Measurements from ENCODE around the gene WDR44.
A peak's percentile ranks its signal among the peaks of the same experiment; 100 is the strongest.
"Not testable (repeated sequence)": the region's sequence is repeated elsewhere in the genome, so short reads cannot be mapped to it uniquely, and the experiment has no call there.

The WDR44 gene

GRCh38 chrX:118364261-118364660, 18.4 kb downstream of the WDR44 start:
- DNase-seq = no peak

GRCh38 chrX:118367338-118367737, 21.4 kb downstream of the WDR44 start:
- no peak for DNase-seq

- DNase-seq = no peak
Observed at GRCh38 chrX:118368398-118368797, 22.5 kb downstream of the WDR44 start.

- DNase-seq = no peak
Observed at GRCh38 chrX:118370921-118371624, 25.2 kb downstream of the WDR44 start.

GRCh38 chrX:118373538-118373937, 27.6 kb downstream of the WDR44 start:
- no peak for DNase-seq

- no peak for DNase-seq
Observed at GRCh38 chrX:118383120-118383519, 37.2 kb downstream of the WDR44 start.

- no peak for DNase-seq
Observed at GRCh38 chrX:118392716-118393115, 46.8 kb downstream of the WDR44 start.

- DNase-seq = no peak
Observed at GRCh38 chrX:118396113-118396512, 50.2 kb downstream of the WDR44 start.

GRCh38 chrX:118418811-118419251, 72.9 kb downstream of the WDR44 start:
- DNase-seq = no peak

GRCh38 chrX:118420462-118420861, 74.6 kb downstream of the WDR44 start:
- no peak for DNase-seq

GRCh38 chrX:118423558-118423957, 77.7 kb downstream of the WDR44 start:
- no peak for DNase-seq

GRCh38 chrX:118432799-118433198, 86.9 kb downstream of the WDR44 start:
- no peak for DNase-seq

- DNase-seq = no peak
Observed at GRCh38 chrX:118437283-118437682, 91.4 kb downstream of the WDR44 start.

GRCh38 chrX:118448273-118448783, 102.4 kb downstream of the WDR44 start:
- no peak for DNase-seq

- DNase-seq = no peak
Observed at GRCh38 chrX:118455013-118455412, 109.1 kb downstream of the WDR44 start.

GRCh38 chrX:118459494-118459893, 113.6 kb downstream of the WDR44 start:
- peak; percentile 45 for DNase-seq

- DNase-seq = no peak
Observed at GRCh38 chrX:118464501-118464900, 118.6 kb downstream of the WDR44 start.

- no peak for DNase-seq
Observed at GRCh38 chrX:118468122-118468521, 122.2 kb downstream of the WDR44 start.

- not testable (repeated sequence) for DNase-seq
Observed at GRCh38 chrX:118470721-118471347, 124.9 kb downstream of the WDR44 start.

GRCh38 chrX:118474586-118474985, 128.7 kb downstream of the WDR44 start:
- no peak for DNase-seq

- DNase-seq = no peak
Observed at GRCh38 chrX:118475903-118476302, 130.0 kb downstream of the WDR44 start.

GRCh38 chrX:118480172-118480571, 134.3 kb downstream of the WDR44 start:
- DNase-seq = no peak

GRCh38 chrX:118482384-118482783, 136.5 kb downstream of the WDR44 start:
- not testable (repeated sequence) for DNase-seq

- DNase-seq = no peak
Observed at GRCh38 chrX:118484216-118484903, 138.5 kb downstream of the WDR44 start.
